Measurements from ENCODE around the gene TSSK6.
A peak's percentile ranks its signal among the peaks of the same experiment; 100 is the strongest.

Gene TSSK6

GRCh38 chr19:19530889-19531288 lies 15.5 kb upstream of the TSSK6 start:
- DNase-seq: no peak

DNA sequence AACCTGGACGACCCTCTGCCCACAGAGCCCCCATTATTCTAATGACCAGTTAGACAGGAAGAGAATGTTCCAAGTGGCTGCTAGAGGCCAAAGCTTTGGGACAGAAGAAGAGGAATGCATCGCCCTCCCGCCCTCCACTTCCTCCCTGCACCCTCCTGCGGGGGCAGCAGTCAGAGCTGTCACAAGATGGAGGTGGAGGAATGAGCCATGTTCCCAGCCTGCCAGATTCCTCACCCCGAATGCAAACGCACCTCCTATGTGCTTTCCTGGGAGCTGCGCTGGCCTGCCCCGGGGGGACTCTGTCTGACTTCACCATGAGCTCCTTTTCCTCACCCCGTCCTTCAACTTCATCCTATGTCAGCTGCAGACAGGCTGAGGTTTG lies 15.1 kb upstream of the TSSK6 start:
- no peak for DNase-seq

GRCh38 chr19:19529783-19530422 lies 14.6 kb upstream of the TSSK6 start:
- no peak for DNase-seq

GRCh38 chr19:19528721-19529490 lies 13.6 kb upstream of the TSSK6 start, which contains the start of gene YJEFN3:
TSS of gene YJEFN3 (plus strand) at chr19:19528911. CDS start at chr19:19528933, 22 bp downstream.
- peak; percentile 53 for DNase-seq

GRCh38 chr19:19527674-19528625 lies 12.6 kb upstream of the TSSK6 start:
- no peak for DNase-seq

DNA sequence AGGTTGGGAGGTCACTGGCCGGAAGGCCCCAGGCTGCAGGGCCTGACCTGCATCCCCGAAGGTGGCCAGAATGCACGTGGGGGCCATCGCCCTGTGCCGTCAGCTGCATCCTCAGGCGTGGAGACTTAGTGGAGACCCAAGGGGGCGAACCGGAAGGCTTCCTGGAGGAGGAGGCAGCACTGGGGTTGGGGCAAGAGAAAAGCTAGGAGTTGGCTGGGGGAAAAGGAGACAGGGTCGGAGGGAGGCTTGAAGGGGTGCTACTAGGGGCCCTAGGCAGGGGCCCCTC lies 12.0 kb upstream of the TSSK6 start:
- DNase-seq: no peak

GRCh38 chr19:19526581-19527370 lies 11.4 kb upstream of the TSSK6 start:
- DNase-seq: no peak

DNA sequence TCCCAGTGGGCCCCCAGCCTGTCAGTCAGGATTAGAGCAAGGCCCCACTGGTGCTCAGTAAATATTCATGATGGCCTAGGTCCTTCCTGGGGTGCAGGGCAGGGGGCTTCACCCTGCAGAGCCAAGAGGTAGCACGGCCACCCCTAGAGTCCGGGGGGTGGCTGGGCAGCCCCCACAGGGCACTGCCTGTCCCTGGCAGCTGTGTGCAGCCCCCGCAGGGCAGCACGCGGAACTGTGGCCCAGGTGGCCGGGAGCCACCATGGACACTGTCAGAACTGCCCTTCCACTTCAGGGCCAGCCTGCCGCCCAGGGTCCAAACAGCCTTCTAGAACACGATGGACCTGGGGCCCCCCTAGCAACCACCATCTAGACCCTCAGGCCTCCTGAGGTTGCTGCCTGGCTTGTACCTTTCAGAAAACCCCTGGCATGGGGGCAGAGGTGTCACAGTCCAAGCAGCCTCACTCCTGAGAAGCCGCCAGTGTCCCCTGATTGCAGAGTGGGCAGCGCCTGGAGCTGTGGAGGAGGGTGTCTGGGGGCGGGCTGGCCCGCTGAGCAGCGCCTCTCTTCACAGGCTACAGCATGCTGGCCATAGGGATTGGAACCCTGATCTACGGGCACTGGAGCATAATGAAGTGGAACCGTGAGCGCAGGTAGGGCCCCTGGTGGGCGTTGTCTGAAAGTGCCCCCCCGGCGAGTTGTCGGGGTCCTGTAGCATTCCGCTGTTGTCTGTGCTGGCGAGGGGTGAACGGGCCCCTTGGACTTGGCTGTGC lies 10.4 kb upstream of the TSSK6 start:
- DNase-seq: no peak

DNA sequence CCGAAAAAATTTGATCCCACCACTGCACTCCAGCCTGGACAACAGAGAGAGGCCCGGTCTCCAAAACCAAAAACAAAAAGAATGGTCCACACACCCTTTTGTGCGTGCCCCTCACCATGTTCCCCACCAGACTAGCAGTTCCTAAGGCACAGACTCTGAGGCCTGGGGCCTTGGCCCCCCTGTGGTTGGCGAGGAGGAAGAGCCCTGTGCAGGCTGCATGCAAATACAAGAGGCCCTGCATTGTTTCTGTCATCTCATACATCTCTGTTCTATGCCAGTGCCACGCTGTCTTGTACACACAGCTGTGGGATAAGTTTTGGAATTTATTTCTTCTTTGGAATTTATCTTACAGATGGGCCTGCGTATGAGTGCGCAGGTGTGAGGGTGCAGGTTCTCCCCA lies 8.7 kb upstream of the TSSK6 start:
- no peak for DNase-seq

- no peak for DNase-seq
Measured at GRCh38 chr19:19523177-19523576, 7.8 kb upstream of the TSSK6 start.

GRCh38 chr19:19520989-19521388 lies 5.6 kb upstream of the TSSK6 start:
- DNase-seq: no peak

DNA sequence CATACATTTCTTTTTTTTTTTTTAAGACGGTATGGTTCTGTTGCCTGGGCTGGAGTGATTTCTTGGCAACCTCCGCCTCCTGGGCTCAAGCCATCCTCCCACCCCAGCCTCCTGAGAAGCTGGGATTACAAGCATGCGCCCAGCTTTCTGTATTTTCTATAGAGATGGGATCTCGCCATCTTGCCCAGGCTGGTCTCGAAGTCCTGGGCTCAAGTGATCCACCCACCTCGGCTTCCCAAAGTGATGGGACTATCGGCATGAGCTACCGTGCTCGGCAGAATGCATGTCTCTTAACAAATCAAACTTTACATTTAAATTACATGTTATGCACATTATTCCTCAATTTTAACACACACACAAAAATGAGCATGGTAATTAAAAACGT lies 1.9 kb upstream of the TSSK6 start:
- DNase-seq: no peak

DNA sequence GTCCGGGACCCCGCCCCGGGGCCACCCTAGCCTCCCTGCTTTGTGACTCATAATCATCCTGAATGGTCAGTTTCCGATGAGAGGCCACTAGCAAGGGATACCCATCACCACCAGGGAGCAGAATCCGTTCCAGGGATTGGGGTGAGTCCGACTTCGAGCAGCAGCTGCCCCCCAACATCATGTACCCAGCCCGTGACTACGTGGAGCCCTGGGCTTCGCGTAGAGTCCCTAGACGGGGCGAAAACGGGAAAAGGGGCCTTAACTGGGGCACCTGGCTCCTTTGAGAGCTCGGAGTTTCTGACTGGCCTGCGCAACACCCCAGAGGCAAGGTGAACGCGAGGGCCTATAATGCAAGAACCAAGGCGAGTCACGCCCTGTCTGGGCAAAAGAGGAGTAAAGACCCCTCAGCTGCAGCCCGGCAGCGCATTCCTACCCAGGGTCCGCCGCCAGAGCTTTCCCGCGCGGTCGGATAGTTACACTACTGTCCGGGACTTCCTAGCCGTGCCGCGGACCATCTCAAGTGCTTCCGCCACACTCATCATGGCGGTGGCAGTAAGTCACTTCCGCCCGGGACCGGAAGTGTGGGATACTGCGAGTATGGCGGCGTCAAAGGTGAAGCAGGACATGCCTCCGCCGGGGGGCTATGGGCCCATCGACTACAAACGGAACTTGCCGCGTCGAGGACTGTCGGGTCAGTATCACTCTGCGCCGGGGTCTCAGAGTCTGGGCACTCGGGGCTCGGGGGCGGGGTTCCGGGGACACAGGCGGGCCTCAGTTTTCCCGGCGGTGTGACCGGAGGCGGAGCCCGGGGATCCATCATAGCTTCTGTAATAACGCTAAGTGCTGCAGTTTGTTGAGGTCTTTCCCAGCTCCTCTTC lies 533 bp upstream of the TSSK6 start, which contains the start of gene NDUFA13:
NDUFA13 (plus strand) TSS at position 584 of the 878 bp plus-strand sequence; CDS start at position 598, 14 bp downstream.
- peak; percentile 94 for DNase-seq

DNA sequence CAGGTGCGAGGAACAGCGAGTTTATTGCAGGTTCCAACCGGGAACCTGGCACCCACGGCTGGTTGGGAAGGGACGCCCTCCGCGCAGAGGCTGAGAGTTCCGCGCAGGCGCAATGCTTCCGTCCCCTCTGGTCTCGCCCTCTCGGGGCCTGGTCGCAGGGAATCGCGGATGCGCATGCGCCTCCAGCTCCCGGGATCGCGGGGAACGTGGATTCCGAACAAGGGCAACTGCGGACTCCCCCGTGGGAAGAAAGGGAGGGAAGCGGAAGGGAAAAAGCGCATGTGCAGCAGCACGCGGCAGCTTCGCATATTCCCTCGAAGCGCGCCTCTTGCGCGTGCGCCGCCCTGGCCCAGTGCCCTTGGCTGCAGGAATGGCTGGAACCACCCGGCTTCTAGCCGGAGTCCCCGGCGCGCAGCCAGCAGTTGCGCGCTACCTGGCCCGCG lies 1.1 kb downstream of the TSSK6 start:
- DNase-seq: peak; percentile 79

DNA sequence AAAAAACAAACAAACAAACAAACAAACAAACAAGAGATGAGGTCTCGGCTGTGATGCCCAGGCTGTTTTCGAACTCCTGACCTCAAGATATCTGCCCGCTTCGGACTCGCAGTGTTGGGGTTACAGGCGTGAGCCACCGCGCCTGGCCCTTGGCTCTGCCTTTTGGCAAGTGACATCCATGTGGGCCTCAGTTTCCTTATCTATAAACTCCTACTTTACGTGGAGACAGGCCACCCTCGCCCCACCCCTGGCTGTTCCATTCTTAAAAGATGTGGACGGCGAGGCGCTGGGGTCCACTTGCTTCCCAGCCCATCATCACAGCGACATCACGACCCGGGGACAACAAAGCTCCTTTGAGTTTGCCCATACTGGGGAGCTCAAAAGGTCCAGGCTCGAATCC lies 1.7 kb downstream of the TSSK6 start:
- DNase-seq: no peak

DNA sequence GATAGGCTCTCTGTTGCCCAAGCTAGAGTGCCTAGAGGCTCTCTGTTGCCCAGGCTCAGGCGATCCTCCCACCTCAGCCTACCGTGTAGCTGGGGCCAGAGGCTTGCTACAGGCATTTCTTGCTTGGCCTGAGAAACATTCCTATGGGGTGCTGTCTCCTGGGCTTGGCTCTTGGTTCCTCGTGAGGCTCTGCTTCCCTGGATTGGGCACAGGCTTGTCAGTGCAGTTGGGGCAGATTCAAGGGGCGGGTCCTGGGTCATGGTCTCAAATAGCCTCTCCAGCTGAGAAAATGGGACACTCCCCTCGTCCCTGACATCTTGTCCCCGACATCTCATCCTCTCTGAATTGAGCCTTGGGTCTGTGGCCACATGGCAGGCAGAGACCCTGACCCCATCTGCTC lies 4.9 kb downstream of the TSSK6 start:
- no peak for DNase-seq

DNA sequence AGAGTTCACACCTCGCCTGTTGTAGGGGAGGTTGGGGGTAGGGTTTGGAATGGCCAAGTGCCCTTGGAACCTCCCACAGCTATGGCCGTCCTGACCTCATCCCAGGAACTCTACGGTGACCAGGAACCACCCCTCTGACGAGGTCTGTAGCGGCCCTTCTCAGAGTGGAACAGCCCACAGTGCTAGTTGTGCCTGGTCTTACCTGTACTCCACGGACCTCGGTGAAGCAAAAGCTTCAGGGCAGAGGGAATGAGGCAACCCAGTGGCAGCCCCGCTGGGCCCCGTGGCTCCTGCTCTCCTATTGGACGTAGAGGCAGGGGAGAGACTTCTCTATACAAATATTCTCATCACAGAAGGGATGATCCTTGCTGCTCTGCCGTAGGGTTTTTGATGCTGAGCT lies 7.1 kb downstream of the TSSK6 start:
- DNase-seq: no peak

- DNase-seq: no peak
Measured at GRCh38 chr19:19507354-19507753, 8.0 kb downstream of the TSSK6 start.

GRCh38 chr19:19506592-19506991 lies 8.8 kb downstream of the TSSK6 start:
- DNase-seq: no peak

DNA sequence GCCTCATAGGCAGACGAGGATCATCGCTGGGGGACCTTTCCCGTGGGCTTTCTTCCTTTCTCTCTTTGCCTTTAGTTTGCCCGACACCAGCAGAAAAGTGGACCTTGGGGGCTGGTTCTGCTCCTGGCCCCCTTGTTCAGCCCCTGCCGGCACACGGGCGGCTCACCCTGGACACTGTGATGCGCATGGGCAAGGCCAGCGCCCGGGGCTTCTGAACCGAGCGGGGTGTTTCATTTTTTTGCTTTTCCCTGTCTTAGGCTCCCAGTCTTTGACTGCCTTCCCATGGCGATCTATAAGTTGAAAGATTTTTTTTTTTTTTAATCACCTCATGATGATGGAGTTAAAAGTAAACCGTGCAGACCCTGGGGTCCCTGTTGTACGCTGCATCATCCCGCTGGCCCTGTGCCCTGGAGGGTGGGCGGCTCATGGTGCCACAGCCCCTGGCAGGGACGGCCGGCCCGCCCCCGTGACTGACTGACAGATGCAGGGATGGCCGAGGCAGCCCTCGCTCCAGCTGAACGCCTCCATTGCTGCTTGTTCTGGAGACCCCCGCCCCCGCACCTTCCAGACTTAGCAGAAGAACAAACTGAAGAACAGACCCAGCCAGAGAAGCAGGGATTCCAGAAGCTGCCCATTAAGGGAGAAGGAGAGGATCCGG lies 9.6 kb downstream of the TSSK6 start:
- no peak for DNase-seq
